KOPT-K1 (cell line): ENCODE measurements around the gene ISM2.

Source experiments
- H3K27ac ChIP-seq: fragments of 200-600 bp; sonication (generic); 2 replicates; pipeline ENCODE4 v1.5.1; 2016; ENCODE audit warnings: antibody characterized with exemption, mild to moderate bottlenecking, low read depth, low read length; ENCODE audit not compliant: poor library complexity, severe bottlenecking
- H3K36me3 ChIP-seq: fragments of 200-600 bp; sonication (generic); 2 replicates; pipeline ENCODE4 v1.5.1; 2017; ENCODE audit warnings: antibody characterized with exemption, mild to moderate bottlenecking, low read length, moderate library complexity; ENCODE audit not compliant: insufficient read depth
- H3K9me3 ChIP-seq: fragments of 200-600 bp; sonication (generic); 2 replicates; pipeline ENCODE4 v1.5.1; 2017; ENCODE audit warnings: antibody characterized with exemption, low read length, mild to moderate bottlenecking; ENCODE audit not compliant: insufficient read depth, poor library complexity, severe bottlenecking

The ISM2 gene

GRCh38 chr14:77467801-77468200 is 30.8 kb downstream of the ISM2 start:
- H3K36me3 ChIP-seq = peaks cover 74% of the 10 kb centered on the region
- no peak overlapping the region for H3K27ac ChIP-seq
- H3K9me3 ChIP-seq = no peaks in the 10 kb centered on the region

GRCh38 chr14:77459072-77459723 is 39.4 kb downstream of the ISM2 start:
- Histone ChIP-seq H3K27ac (peak overlapping the region; percentile 94), H3K36me3 (peaks cover 49% of the 10 kb centered on the region), H3K9me3 (no peaks in the 10 kb centered on the region)

- no peaks in the 10 kb centered on the region for H3K9me3 ChIP-seq
- peak overlapping the region; percentile 94 for H3K27ac ChIP-seq
- H3K36me3 ChIP-seq = peaks cover 42% of the 10 kb centered on the region
Observed at GRCh38 chr14:77458249-77458950, 40.2 kb downstream of the ISM2 start.

- peak within 1 kb of the TSS; percentile 94 for H3K27ac ChIP-seq
- no peaks in the 10 kb centered on the region for H3K9me3 ChIP-seq
- peaks cover 34% of the 10 kb centered on the region for H3K36me3 ChIP-seq
Observed at GRCh38 chr14:77457522-77458248, 40.9 kb downstream of the ISM2 start, which contains the start of the genes AHSA1 and VIPAS39. AHSA1 (plus strand) TSS chr14:77458093; CDS start chr14:77458190, 97 bp downstream. VIPAS39 (minus strand) TSS chr14:77457601; CDS start chr14:77454102, 3,499 bp downstream.

- no peaks in the 10 kb centered on the region for H3K9me3 ChIP-seq
- H3K36me3 ChIP-seq = peaks cover 29% of the 10 kb centered on the region
- peak overlapping the region; percentile 94 for H3K27ac ChIP-seq
Observed at GRCh38 chr14:77457115-77457521, 41.5 kb downstream of the ISM2 start.

GRCh38 chr14:77455966-77456640 is 42.5 kb downstream of the ISM2 start:
- Histone ChIP-seq H3K9me3 (no peaks in the 10 kb centered on the region), H3K36me3 (peaks cover 25% of the 10 kb centered on the region), H3K27ac (peak overlapping the region; percentile 94)

- Histone ChIP-seq H3K27ac (no peak overlapping the region), H3K36me3 (peaks cover 59% of the 10 kb centered on the region), H3K9me3 (no peaks in the 10 kb centered on the region)
Observed at GRCh38 chr14:77442196-77442595, 56.4 kb downstream of the ISM2 start.

- H3K9me3 ChIP-seq = no peaks in the 10 kb centered on the region
- H3K27ac ChIP-seq = no peak overlapping the region
- peaks cover 81% of the 10 kb centered on the region for H3K36me3 ChIP-seq
Observed at GRCh38 chr14:77439861-77440260, 58.8 kb downstream of the ISM2 start.

- peaks cover 84% of the 10 kb centered on the region for H3K36me3 ChIP-seq
Observed at GRCh38 chr14:77438596-77438995, 60.0 kb downstream of the ISM2 start.

GRCh38 chr14:77436042-77436441 is 62.6 kb downstream of the ISM2 start:
- Histone ChIP-seq H3K9me3 (no peaks in the 10 kb centered on the region), H3K36me3 (peaks cover 80% of the 10 kb centered on the region), H3K27ac (no peak overlapping the region)

More at GRCh38 chr14:77438596-77438995, 60.0 kb downstream of the ISM2 start:
- H3K27ac ChIP-seq = no peak overlapping the region
- H3K9me3 ChIP-seq = no peaks in the 10 kb centered on the region

GRCh38 chr14:77426396-77426795 is 72.2 kb downstream of the ISM2 start:
- Histone ChIP-seq H3K9me3 (no peaks in the 10 kb centered on the region), H3K27ac (no peak overlapping the region), H3K36me3 (peaks cover 87% of the 10 kb centered on the region)

- H3K9me3 ChIP-seq = no peaks in the 10 kb centered on the region
- H3K27ac ChIP-seq = no peak overlapping the region
- peaks cover 78% of the 10 kb centered on the region for H3K36me3 ChIP-seq
Observed at GRCh38 chr14:77424862-77425261, 73.8 kb downstream of the ISM2 start.
